Ovary (tissue), 3 donors: ENCODE data around the gene SPI1.

Experiments used
- EP300 ChIP-seq: sonication (generic); formaldehyde crosslinking; IDR thresholded peaks from one replicate; pipeline ENCODE4 v1.6.1; 2017; ENCODE audit warnings: antibody characterized with exemption
- POLR2A ChIP-seq: fragments of 450-650 bp; IDR thresholded peaks from one replicate; pipeline ENCODE4 v1.6.1; 2017; ENCODE audit warnings: antibody characterized with exemption, mild to moderate bottlenecking, moderate library complexity
- TF ChIP-seq, protein P1 (sequence below), 3 donors: fragments of 450-650 bp in 2 of 3; fragments of 200-600 bp in 1 of 3; IDR thresholded peaks; one replicate each; pipeline versions ENCODE4 v1.5.1 to v1.8.0; 2016 to 2022; ENCODE audit warnings: antibody characterized with exemption in 3 of 3, mild to moderate bottlenecking in 1 of 3
- donor health status: DM: no; HTN: no; CAD: no.

DNA sequence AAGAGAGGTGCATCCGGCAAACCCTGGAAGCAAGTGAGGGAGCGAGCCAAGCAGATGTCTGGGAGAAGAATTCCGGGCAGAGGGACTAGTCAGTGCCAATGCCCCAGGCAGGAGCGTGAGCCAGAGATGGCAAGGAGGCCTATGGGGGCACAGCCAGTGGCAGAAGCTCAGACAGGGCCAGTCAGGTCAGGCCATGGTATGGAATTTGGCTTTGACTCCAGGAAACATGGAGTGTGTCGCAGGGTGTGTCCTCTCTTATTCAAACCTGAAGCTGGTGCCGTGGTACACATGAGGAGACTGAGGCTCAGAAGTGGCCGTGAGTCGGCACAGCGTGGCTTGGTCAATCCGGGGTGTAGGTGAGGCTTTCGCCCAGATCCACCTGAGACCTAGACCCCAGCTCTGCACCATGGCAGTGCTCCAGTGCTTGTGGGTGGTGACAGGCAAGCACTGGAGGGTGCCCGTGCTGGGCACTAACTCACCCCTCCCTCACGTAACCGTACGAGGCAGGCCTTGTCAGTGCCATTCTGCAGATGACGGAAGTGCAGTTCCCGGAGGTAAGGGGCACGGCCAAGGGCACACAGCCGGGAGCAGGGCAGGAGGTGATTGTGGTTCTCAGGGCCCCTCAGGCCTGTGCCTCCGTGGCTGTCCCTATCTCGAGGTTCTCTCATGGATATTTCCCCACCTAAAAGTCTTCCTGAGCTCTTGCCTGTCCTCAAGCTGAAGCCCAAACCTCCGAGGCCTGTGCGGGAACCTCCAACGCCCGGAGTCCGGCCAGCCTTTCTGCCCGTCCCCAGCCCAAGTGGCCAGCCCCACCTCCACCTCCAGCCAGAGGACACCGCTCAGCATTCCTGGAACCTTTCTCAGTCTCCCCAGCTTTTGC is 10.6 kb upstream of the SPI1 start:
- TF ChIP-seq POLR2A (no peak), EP300 (no peak)
- TF ChIP-seq, protein P1, sequence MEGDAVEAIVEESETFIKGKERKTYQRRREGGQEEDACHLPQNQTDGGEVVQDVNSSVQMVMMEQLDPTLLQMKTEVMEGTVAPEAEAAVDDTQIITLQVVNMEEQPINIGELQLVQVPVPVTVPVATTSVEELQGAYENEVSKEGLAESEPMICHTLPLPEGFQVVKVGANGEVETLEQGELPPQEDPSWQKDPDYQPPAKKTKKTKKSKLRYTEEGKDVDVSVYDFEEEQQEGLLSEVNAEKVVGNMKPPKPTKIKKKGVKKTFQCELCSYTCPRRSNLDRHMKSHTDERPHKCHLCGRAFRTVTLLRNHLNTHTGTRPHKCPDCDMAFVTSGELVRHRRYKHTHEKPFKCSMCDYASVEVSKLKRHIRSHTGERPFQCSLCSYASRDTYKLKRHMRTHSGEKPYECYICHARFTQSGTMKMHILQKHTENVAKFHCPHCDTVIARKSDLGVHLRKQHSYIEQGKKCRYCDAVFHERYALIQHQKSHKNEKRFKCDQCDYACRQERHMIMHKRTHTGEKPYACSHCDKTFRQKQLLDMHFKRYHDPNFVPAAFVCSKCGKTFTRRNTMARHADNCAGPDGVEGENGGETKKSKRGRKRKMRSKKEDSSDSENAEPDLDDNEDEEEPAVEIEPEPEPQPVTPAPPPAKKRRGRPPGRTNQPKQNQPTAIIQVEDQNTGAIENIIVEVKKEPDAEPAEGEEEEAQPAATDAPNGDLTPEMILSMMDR (IDR thresholded peaks at IDR 0.05): no peak
